Breast epithelium (tissue), 3 donors: ENCODE results near the gene RESP18.

Experiments used
- CTCF ChIP-seq, 3 donors: fragments of 450-650 bp; IDR thresholded peaks; one replicate each; pipeline ENCODE4 v1.5.1; 2016 to 2017; ENCODE audit warnings: antibody characterized with exemption in 3 of 3, mild to moderate bottlenecking in 3 of 3, moderate library complexity in 3 of 3
- POLR2A ChIP-seq: fragments of 450-650 bp; IDR thresholded peaks from one replicate; pipeline ENCODE4 v1.6.1; 2016; ENCODE audit warnings: antibody characterized with exemption, mild to moderate bottlenecking, moderate library complexity

GRCh38 chr2:219291394-219291793 lies 41.1 kb downstream of the RESP18 start:
- TF ChIP-seq CTCF (IDR thresholded peaks at IDR 0.05) (no peak), POLR2A (no peak)
